Lung (tissue), 12 donors: Measurements from ENCODE around the gene DNAJC15. TPM values are rescaled to one million over a fixed set of nuclear protein-coding genes. Genes with fewer than 3 reads are reported as not detected.
"Not testable (repeated sequence)": the region's sequence is repeated elsewhere in the genome, so short reads cannot be mapped to it uniquely, and the experiment has no call there.

Experiments used
- ATAC-seq: fragments of 200-7000 bp; cut with Tn5 transposase; one replicate; pipeline ENCODE4 v1.9.1; 2020; ENCODE audit warnings: moderate number of reproducible peaks; ENCODE audit not compliant: insufficient read depth, low FRiP score
- DNase-seq, 3 donors: peaks; one replicate each; pipeline ENCODE4 v3.0.0-alpha.2; 2013 to 2017
- H3K27ac ChIP-seq, 2 donors: one replicate each; pipeline ENCODE4 v1.5.1; 2013; ENCODE audit warnings: mild to moderate bottlenecking in 2 of 2, moderate library complexity in 2 of 2, control low read depth in 1 of 2, inconsistent platforms in 1 of 2, low read depth in 1 of 2, low read length in 1 of 2
- H3K27me3 ChIP-seq, 3 donors: one replicate each; pipeline ENCODE4 v1.5.1; 2013; ENCODE audit warnings: low read length in 2 of 3; ENCODE audit not compliant: control insufficient read depth in 3 of 3, insufficient read depth in 3 of 3
- H3K36me3 ChIP-seq, 4 donors: one replicate each; pipeline ENCODE4 v1.5.1; 2013; ENCODE audit warnings: low read length in 4 of 4, mild to moderate bottlenecking in 1 of 4, moderate library complexity in 1 of 4; ENCODE audit not compliant: control insufficient read depth in 4 of 4, insufficient read depth in 4 of 4
- H3K4me1 ChIP-seq, 5 donors: one replicate each; pipeline ENCODE4 v1.5.1; 2013; ENCODE audit warnings: low read length in 5 of 5, mild to moderate bottlenecking in 2 of 5, moderate library complexity in 1 of 5; ENCODE audit not compliant: control insufficient read depth in 5 of 5, insufficient read depth in 5 of 5
- H3K4me3 ChIP-seq: one replicate; pipeline ENCODE4 v1.5.1; 2013; ENCODE audit warnings: mild to moderate bottlenecking, control low read depth, moderate library complexity
- H3K9ac ChIP-seq, 2 donors: one replicate each; pipeline ENCODE4 v1.5.1; 2013; ENCODE audit warnings: low read length in 2 of 2, control low read depth in 1 of 2; ENCODE audit not compliant: insufficient read depth in 1 of 2
- H3K9me3 ChIP-seq, 4 donors: one replicate each; pipeline ENCODE4 v1.5.1; 2013; ENCODE audit warnings: low read length in 3 of 4, mild to moderate bottlenecking in 1 of 4, moderate library complexity in 1 of 4; ENCODE audit not compliant: control insufficient read depth in 4 of 4, insufficient read depth in 3 of 4
- CTCF ChIP-seq: IDR thresholded peaks from 2 replicates; pipeline ENCODE4 v1.5.1; 2012; ENCODE audit warnings: mild to moderate bottlenecking; ENCODE audit errors: control extremely low read depth, extremely low read depth
- WGBS, 2 donors: extraction: QIAGEN DNeasy Blood & Tissue Kit; methylation state at CpG; one replicate each; pipeline ENCODE4 v1.1.7; 2013; 5-methylcytosine and 5-hydroxymethylcytosine counted together
- polyA plus RNA-seq, 2 donors: library from polyadenylated mRNA; stranded (reverse); fragments of 200-250 nt; gene quantifications; one replicate each; pipeline ENCODE4 v1.2.1, GENCODE V29; 2013
- total RNA-seq, 2 donors: library from RNA; depleted of rRNA in 1 of 2; stranded (reverse); fragments of >200 nt in 1 of 2; gene quantifications; one replicate each; pipeline ENCODE4 v1.2.1, GENCODE V29; 2014 to 2021
- donor health status: control.
- donor health status: control.
- donor health status: Bipolar disorder and iron deficiency.
- donor health status: healthy.
- donor health status: DM: yes; HTN: yes; CAD: no.

DNAJC15 gene
- total and polyA plus RNA-seq, 4 donors: 16.8 to 21.8 (median 19.2) TPM

GRCh38 chr13:43074824-43075510, 51.6 kb downstream of the DNAJC15 start:
- H3K4me1 ChIP-seq: peaks cover 0 to 24% (median 14%) of the 10 kb centered on the region in 5 donors
- H3K4me3 ChIP-seq: no peak overlapping the region
- H3K9ac ChIP-seq: no peak overlapping the region
- H3K9me3 ChIP-seq: no peaks in the 10 kb centered on the region
- no peak for TF ChIP-seq CTCF
- DNase-seq (no peak), ATAC-seq (no peak)
- no peaks in the 10 kb centered on the region for H3K27me3 ChIP-seq
- peaks cover 0 to 7% (median under 1%) of the 10 kb centered on the region in 4 donors for H3K36me3 ChIP-seq
- 67 to 81% methylated on average over 3 of the region's 3 CpGs for WGBS, 2 donors
- no peak overlapping the region for H3K27ac ChIP-seq

GRCh38 chr13:43075511-43075902, 52.1 kb downstream of the DNAJC15 start:
- WGBS, 2 donors: 80 to 91% methylated on average over 3 of the region's 3 CpGs
- not testable (repeated sequence) for H3K36me3 ChIP-seq, H3K9me3 ChIP-seq, H3K9ac ChIP-seq, H3K27ac ChIP-seq, H3K4me3 ChIP-seq, DNase-seq, ATAC-seq, H3K27me3 ChIP-seq
- H3K4me1 ChIP-seq: peaks cover 0 to 24% (median 14%) of the 10 kb centered on the region in 5 donors

GRCh38 chr13:43077046-43077445, 53.7 kb downstream of the DNAJC15 start:
- no peak for ATAC-seq
- H3K27me3 ChIP-seq: no peaks in the 10 kb centered on the region
- no peak overlapping the region for H3K9ac ChIP-seq
- TF ChIP-seq CTCF: no peak
- peak in 2 of 3 donors; percentile 78 to 80 for DNase-seq
- no peaks in the 10 kb centered on the region for H3K9me3 ChIP-seq
- H3K4me1 ChIP-seq: peaks cover 0 to 24% (median 14%) of the 10 kb centered on the region in 5 donors
- peaks cover 0 to 3% (median 1%) of the 10 kb centered on the region in 4 donors for H3K36me3 ChIP-seq
- 88 to 91% methylated on average over 1 of the region's 1 CpG for WGBS, 2 donors
- no peak overlapping the region for H3K4me3 ChIP-seq
- no peak overlapping the region for H3K27ac ChIP-seq

- ATAC-seq (no peak), DNase-seq (peak; percentile 40 to 72 (median 60))
- Histone ChIP-seq H3K27me3 (no peaks in the 10 kb centered on the region), H3K4me3 (no peak overlapping the region), H3K36me3 (peaks cover 0 to 3% (median 1%) of the 10 kb centered on the region in 4 donors), H3K27ac (no peak overlapping the region), H3K9me3 (no peaks in the 10 kb centered on the region), H3K4me1 (peaks cover 0 to 24% (median 14%) of the 10 kb centered on the region in 5 donors), H3K9ac (no peak overlapping the region)
- no peak for TF ChIP-seq CTCF
- 85 to 91% methylated on average over 1 of the region's 1 CpG for WGBS, 2 donors
These were observed 54.1 kb downstream of the DNAJC15 start for GRCh38 chr13:43077461-43077860.
